C4-2B (cell line): ENCODE data around the gene DHRS2.

ENCODE experiments used
- CTCF ChIP-seq: fragments of 450-650 bp; conservative IDR thresholded peaks from 2 replicates; pipeline ENCODE4 v1.5.1; 2017; ENCODE audit warnings: mild to moderate bottlenecking
- ZFX ChIP-seq: fragments of 450-650 bp; IDR thresholded peaks from 2 replicates; pipeline ENCODE4 v1.6.1; 2017

GRCh38 chr14:23604675-23605170, 31.4 kb upstream of the DHRS2 start:
- no peak for TF ChIP-seq CTCF
- no peak for TF ChIP-seq ZFX
